ENCODE results near the gene DNAH2. TPM values are rescaled to one million over a fixed set of nuclear protein-coding genes. Genes with fewer than 3 reads are reported as not detected.

DNAH2 gene
- total RNA-seq, 5 donors from 2014 or later (not counting 1 experiment from before 2014, with no cell fraction given): not detected

- H3K27ac Mint-ChIP-seq: no peak overlapping the region
- ChIA-PET POLR2A (no interaction called here), CTCF (no interaction called here)
- Histone ChIP-seq H3K4me1 (ENCODE audit: control insufficient read depth in 1 of 2, extremely low read depth in 1 of 2, insufficient read depth in 2 of 2, low read length in 2 of 2) (peaks cover 0 to 18% of the 10 kb centered on the region in 2 experiments), H3K27me3 (replicated peaks in 1 of 2; ENCODE audit: control insufficient read depth in 2 of 2, extremely low read depth in 1 of 2, insufficient read depth in 2 of 2, low read length in 1 of 2) (peaks cover 0 to 64% of the 10 kb centered on the region in 2 experiments), H3K27ac (ENCODE audit: low read length) (no peak overlapping the region), H3K36me3 (ENCODE audit: control insufficient read depth in 2 of 2, extremely low read depth in 1 of 2, insufficient read depth in 1 of 2, low read length in 1 of 2) (peaks cover 7 to 23% of the 10 kb centered on the region in 2 donors), H3K4me3 (ENCODE audit: control insufficient read depth in 1 of 2, extremely low read depth in 1 of 2, low read length in 1 of 2) (no peak overlapping the region), H3K9me3 (no peaks in the 10 kb centered on the region)
- H3K4me3 Mint-ChIP-seq: no peak overlapping the region
- 99% methylated on average over 10 of the region's 14 CpGs for WGBS (ENCODE audit: insufficient coverage)
- ATAC-seq (replicated peaks in 1 of 4) (no peak), DNase-seq (no peak)
- peaks cover 35 to 40% of the 10 kb centered on the region in 2 donors for H3K27me3 Mint-ChIP-seq
- no peaks in the 10 kb centered on the region for H3K9me3 Mint-ChIP-seq
- H3K36me3 Mint-ChIP-seq: peaks cover 37% of the 10 kb centered on the region
- H3K4me1 Mint-ChIP-seq: peaks cover 16 to 21% (median 17%) of the 10 kb centered on the region in 3 donors
These were observed 15.9 kb upstream of the DNAH2 start for GRCh38 chr17:7701681-7702080.

GRCh38 chr17:7702776-7703175 is 14.8 kb upstream of the DNAH2 start:
- no peak overlapping the region for H3K4me3 ChIP-seq (ENCODE audit: control insufficient read depth in 1 of 2, extremely low read depth in 1 of 2, low read length in 1 of 2)
- no peak overlapping the region for H3K27ac Mint-ChIP-seq
- H3K9me3 ChIP-seq: no peaks in the 10 kb centered on the region
- 91% methylated on average over 12 of the region's 13 CpGs for WGBS (ENCODE audit: insufficient coverage)
- H3K4me1 ChIP-seq (ENCODE audit: control insufficient read depth in 1 of 2, extremely low read depth in 1 of 2, insufficient read depth in 2 of 2, low read length in 2 of 2): peaks cover 0 to 18% of the 10 kb centered on the region in 2 experiments
- DNase-seq (no peak), ATAC-seq (replicated peaks in 1 of 4) (no peak)
- H3K36me3 Mint-ChIP-seq: peaks cover 36% of the 10 kb centered on the region
- peaks cover 16 to 21% (median 17%) of the 10 kb centered on the region in 3 donors for H3K4me1 Mint-ChIP-seq
- no peak overlapping the region for H3K27ac ChIP-seq (ENCODE audit: low read length)
- H3K4me3 Mint-ChIP-seq: no peak overlapping the region
- peaks cover 0 to 73% of the 10 kb centered on the region in 2 experiments for H3K27me3 ChIP-seq (replicated peaks in 1 of 2; ENCODE audit: control insufficient read depth in 2 of 2, extremely low read depth in 1 of 2, insufficient read depth in 2 of 2, low read length in 1 of 2)
- ChIA-PET POLR2A (no interaction called here), CTCF (no interaction called here)
- H3K36me3 ChIP-seq (ENCODE audit: control insufficient read depth in 2 of 2, extremely low read depth in 1 of 2, insufficient read depth in 1 of 2, low read length in 1 of 2): peaks cover 7 to 23% of the 10 kb centered on the region in 2 donors
- H3K27me3 Mint-ChIP-seq: peaks cover 39 to 51% of the 10 kb centered on the region in 2 donors
- no peaks in the 10 kb centered on the region for H3K9me3 Mint-ChIP-seq

- no peak overlapping the region for H3K4me3 ChIP-seq (ENCODE audit: control insufficient read depth in 1 of 2, extremely low read depth in 1 of 2, low read length in 1 of 2)
- Mint-ChIP-seq H3K27me3 (peaks cover 39 to 57% of the 10 kb centered on the region in 2 donors), H3K4me3 (peak overlapping the region; percentile 21 to 88 (median 70)), H3K9me3 (no peaks in the 10 kb centered on the region), H3K27ac (no peak overlapping the region), H3K4me1 (peaks cover 16 to 21% (median 17%) of the 10 kb centered on the region in 3 donors), H3K36me3 (peaks cover 31% of the 10 kb centered on the region)
- no peak overlapping the region for H3K27ac ChIP-seq (ENCODE audit: low read length)
- peak in 1 of 35 experiments; percentile 33 for DNase-seq
- H3K27me3 ChIP-seq (replicated peaks in 1 of 2; ENCODE audit: control insufficient read depth in 2 of 2, extremely low read depth in 1 of 2, insufficient read depth in 2 of 2, low read length in 1 of 2): peaks cover 0 to 83% of the 10 kb centered on the region in 2 experiments
- 73% methylated on average over 11 of the region's 24 CpGs for WGBS (ENCODE audit: insufficient coverage)
- no peaks in the 10 kb centered on the region for H3K9me3 ChIP-seq
- CTCF ChIA-PET: no interaction called here
- POLR2A ChIA-PET: no interaction called here
- peaks cover 7 to 23% of the 10 kb centered on the region in 2 donors for H3K36me3 ChIP-seq (ENCODE audit: control insufficient read depth in 2 of 2, extremely low read depth in 1 of 2, insufficient read depth in 1 of 2, low read length in 1 of 2)
- ATAC-seq (replicated peaks in 1 of 4): peak in 1 of 4 experiments; percentile 56
- peaks cover 0 to 18% of the 10 kb centered on the region in 2 experiments for H3K4me1 ChIP-seq (ENCODE audit: control insufficient read depth in 1 of 2, extremely low read depth in 1 of 2, insufficient read depth in 2 of 2, low read length in 2 of 2)
These were observed 13.7 kb upstream of the DNAH2 start for GRCh38 chr17:7703584-7704479.

GRCh38 chr17:7704601-7705268 is 12.8 kb upstream of the DNAH2 start, which contains the start of gene EFNB3:
Gene EFNB3, plus strand, starts transcription at chr17:7705202. Its CDS starts 397 bp downstream, at chr17:7705599.
- DNase-seq (peak in 1 of 35 experiments; percentile 28), ATAC-seq (replicated peaks in 1 of 4) (peak; percentile 43 to 64 (median 54))
- Histone ChIP-seq H3K27me3 (replicated peaks in 1 of 2; ENCODE audit: control insufficient read depth in 2 of 2, extremely low read depth in 1 of 2, insufficient read depth in 2 of 2, low read length in 1 of 2) (peaks cover 0 to 91% of the 10 kb centered on the region in 2 experiments), H3K36me3 (ENCODE audit: control insufficient read depth in 2 of 2, extremely low read depth in 1 of 2, insufficient read depth in 1 of 2, low read length in 1 of 2) (peaks cover 7 to 23% of the 10 kb centered on the region in 2 donors), H3K9me3 (no peaks in the 10 kb centered on the region), H3K4me1 (ENCODE audit: control insufficient read depth in 1 of 2, extremely low read depth in 1 of 2, insufficient read depth in 2 of 2, low read length in 2 of 2) (peaks cover 0 to 18% of the 10 kb centered on the region in 2 experiments), H3K4me3 (ENCODE audit: control insufficient read depth in 1 of 2, extremely low read depth in 1 of 2, low read length in 1 of 2) (peak within 1 kb of the TSS in 1 of 2 donors; percentile 52), H3K27ac (ENCODE audit: low read length) (no peak within 1 kb of the TSS)
- Mint-ChIP-seq H3K27me3 (peaks cover 41 to 58% of the 10 kb centered on the region in 2 donors), H3K36me3 (peaks cover 31% of the 10 kb centered on the region), H3K4me1 (peaks cover 16 to 22% (median 20%) of the 10 kb centered on the region in 3 donors), H3K9me3 (no peaks in the 10 kb centered on the region), H3K4me3 (peak within 1 kb of the TSS; percentile 56 to 88 (median 70)), H3K27ac (peak within 1 kb of the TSS in 1 of 2 donors; percentile 28)
- ChIA-PET CTCF (no interaction called here), POLR2A (no interaction called here)
- WGBS (ENCODE audit: insufficient coverage): 4% methylated on average over 15 of the region's 45 CpGs

GRCh38 chr17:7705269-7706255 is 12.0 kb upstream of the DNAH2 start:
- peaks cover 0 to 96% of the 10 kb centered on the region in 2 experiments for H3K27me3 ChIP-seq (replicated peaks in 1 of 2; ENCODE audit: control insufficient read depth in 2 of 2, extremely low read depth in 1 of 2, insufficient read depth in 2 of 2, low read length in 1 of 2)
- DNase-seq: no peak
- H3K9me3 ChIP-seq: no peaks in the 10 kb centered on the region
- Mint-ChIP-seq H3K9me3 (no peaks in the 10 kb centered on the region), H3K27ac (peak overlapping the region in 1 of 2 donors; percentile 28), H3K36me3 (peaks cover 29% of the 10 kb centered on the region), H3K4me3 (peak overlapping the region; percentile 10 to 66 (median 46)), H3K27me3 (peaks cover 47 to 65% of the 10 kb centered on the region in 2 donors), H3K4me1 (peaks cover 22 to 30% (median 28%) of the 10 kb centered on the region in 3 donors)
- ATAC-seq (replicated peaks in 1 of 4): peak; percentile 36 to 54 (median 41)
- WGBS (ENCODE audit: insufficient coverage): 5% methylated on average over 47 of the region's 50 CpGs
- H3K4me3 ChIP-seq (ENCODE audit: control insufficient read depth in 1 of 2, extremely low read depth in 1 of 2, low read length in 1 of 2): no peak overlapping the region
- POLR2A ChIA-PET: no interaction called here
- H3K4me1 ChIP-seq (ENCODE audit: control insufficient read depth in 1 of 2, extremely low read depth in 1 of 2, insufficient read depth in 2 of 2, low read length in 2 of 2): peaks cover 2 to 22% of the 10 kb centered on the region in 2 experiments
- H3K27ac ChIP-seq (ENCODE audit: low read length): no peak overlapping the region
- peaks cover 7 to 22% of the 10 kb centered on the region in 2 donors for H3K36me3 ChIP-seq (ENCODE audit: control insufficient read depth in 2 of 2, extremely low read depth in 1 of 2, insufficient read depth in 1 of 2, low read length in 1 of 2)
- CTCF ChIA-PET: interaction anchor here (0.5 to 0.6 kb wide), 3 partner anchors 17 to 80 kb away, joined by 3 to 5 read pairs (median 4); no protein-coding TSS in a partner anchor

All from T-cell (primary cell).